Choroid plexus epithelial cell (primary cell): ENCODE data around the gene FAM171A1.

ENCODE experiments used
- DNase-seq: peaks from one replicate; pipeline ENCODE4 v3.0.0-alpha.2; 2010; ENCODE audit warnings: low read depth
- H3K4me3 ChIP-seq: 2 replicates; pipeline ENCODE4 v1.5.1; 2011; ENCODE audit warnings: low read depth, mild to moderate bottlenecking, control low read depth, low read length, moderate library complexity
- TF ChIP-seq, protein P1 (sequence below): conservative IDR thresholded peaks from 2 replicates; pipeline ENCODE4 v1.5.1; 2011; ENCODE audit warnings: low read depth, mild to moderate bottlenecking, control low read depth, inconsistent platforms, low read length, moderate library complexity

FAM171A1 gene

DNA sequence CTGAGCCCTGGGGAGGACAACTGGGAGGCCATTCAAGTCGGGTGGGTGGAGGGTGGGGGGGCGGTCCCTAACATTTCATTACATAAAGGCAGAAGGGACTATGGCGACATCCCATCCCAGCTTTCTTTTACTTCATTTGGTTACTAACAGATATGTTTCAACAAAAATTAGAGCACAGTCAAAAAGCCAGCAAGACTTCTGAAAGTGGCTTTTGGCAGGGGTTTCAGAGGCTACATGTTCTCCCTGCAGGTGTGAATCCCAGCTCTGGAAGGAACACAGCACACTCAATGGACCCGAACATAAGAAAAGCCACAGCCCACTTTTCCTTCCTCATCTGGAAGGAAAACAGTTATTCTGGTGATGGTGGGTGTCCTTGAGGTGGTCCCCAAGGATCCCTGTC is 7.1 kb downstream of the FAM171A1 start:
- DNase-seq = no peak
- TF ChIP-seq, protein P1, sequence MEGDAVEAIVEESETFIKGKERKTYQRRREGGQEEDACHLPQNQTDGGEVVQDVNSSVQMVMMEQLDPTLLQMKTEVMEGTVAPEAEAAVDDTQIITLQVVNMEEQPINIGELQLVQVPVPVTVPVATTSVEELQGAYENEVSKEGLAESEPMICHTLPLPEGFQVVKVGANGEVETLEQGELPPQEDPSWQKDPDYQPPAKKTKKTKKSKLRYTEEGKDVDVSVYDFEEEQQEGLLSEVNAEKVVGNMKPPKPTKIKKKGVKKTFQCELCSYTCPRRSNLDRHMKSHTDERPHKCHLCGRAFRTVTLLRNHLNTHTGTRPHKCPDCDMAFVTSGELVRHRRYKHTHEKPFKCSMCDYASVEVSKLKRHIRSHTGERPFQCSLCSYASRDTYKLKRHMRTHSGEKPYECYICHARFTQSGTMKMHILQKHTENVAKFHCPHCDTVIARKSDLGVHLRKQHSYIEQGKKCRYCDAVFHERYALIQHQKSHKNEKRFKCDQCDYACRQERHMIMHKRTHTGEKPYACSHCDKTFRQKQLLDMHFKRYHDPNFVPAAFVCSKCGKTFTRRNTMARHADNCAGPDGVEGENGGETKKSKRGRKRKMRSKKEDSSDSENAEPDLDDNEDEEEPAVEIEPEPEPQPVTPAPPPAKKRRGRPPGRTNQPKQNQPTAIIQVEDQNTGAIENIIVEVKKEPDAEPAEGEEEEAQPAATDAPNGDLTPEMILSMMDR = no peak
- no peak overlapping the region for H3K4me3 ChIP-seq

DNA sequence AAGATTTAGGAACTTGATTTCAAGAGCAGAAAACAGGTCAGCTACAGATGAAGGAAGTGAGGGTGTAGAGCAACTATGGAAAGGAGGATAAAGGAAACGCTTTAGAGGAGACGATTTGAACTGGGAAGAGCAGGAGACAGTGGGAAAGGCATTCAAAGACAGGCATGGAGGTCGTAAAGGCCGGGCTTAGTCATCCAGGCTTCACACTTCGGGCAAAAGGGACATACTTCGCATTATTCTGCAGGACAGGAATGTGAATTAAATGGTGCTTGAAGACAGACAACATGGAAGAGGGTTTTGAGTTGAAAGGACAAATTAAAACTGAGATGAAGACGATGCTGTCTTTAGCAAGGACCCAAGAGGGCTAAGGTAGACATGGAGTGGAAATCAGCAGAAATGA is 8.1 kb downstream of the FAM171A1 start:
- H3K4me3 ChIP-seq = no peak overlapping the region
- TF ChIP-seq, protein P1 = no peak
- peak; percentile 48 for DNase-seq

DNA sequence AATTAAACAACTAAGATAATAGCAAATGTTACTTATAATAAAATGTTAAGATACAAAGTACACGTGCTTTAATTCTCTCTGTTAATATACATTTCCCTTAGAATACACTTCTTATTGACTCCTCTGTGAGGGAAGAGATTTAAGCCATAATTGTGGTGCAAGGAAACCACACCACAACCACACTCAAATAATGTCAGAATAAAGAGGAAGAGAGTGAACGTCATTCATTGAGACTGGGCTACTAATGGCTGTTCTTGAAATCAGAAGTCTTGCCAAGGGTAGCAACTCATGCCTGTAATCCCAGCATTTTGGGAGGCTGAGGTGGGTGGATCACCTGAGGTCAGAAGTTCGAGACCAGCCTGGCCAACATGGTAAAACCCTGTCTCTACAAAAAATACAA is 10.0 kb downstream of the FAM171A1 start:
- H3K4me3 ChIP-seq = no peak overlapping the region
- no peak for DNase-seq
- TF ChIP-seq, protein P1 = no peak

DNA sequence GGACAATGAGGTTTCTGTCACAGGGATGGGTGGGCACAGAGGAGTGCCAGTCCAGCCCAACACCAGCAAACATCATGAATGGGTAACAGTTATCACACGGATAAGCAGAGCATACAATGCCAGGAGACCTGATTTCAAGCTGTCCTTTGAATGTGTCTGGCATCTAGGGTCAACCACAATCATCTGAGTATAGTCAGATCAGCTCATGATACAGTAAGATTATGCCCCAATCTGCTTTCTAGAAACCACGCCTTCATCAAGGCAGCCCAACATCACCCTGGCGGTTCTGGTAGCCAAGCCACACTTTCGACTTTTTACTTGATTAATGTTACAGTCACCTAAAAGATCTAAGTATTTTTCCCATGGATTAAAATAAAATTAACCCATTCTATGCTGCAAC is 10.5 kb downstream of the FAM171A1 start:
- no peak overlapping the region for H3K4me3 ChIP-seq
- TF ChIP-seq, protein P1 = no peak
- DNase-seq = no peak

DNA sequence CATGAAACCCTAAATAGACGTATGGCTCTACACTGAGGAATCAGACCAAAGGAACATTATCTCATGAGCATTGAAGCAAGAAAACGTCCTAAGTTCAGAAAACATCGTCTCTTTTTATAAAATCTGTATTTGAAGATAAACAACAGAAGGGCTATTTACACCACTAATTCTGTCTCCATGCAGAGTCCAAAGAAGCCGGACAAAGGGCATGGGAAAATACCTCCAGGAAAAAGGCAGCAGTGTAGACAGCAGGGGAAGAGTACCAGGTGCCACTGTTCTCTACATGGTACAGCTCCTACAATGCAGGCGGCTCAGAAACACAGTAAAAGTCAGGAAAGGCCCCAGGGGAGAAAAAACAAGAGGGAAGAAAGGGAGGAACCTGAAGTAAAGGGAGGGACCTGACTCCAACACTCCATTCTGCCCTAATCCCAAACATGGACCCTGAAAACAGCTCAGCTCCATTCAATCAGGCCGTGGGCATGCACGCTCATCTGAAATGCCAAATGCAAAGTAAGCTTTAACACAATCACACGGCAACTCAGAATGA is 17.5 kb downstream of the FAM171A1 start:
- H3K4me3 ChIP-seq = no peak overlapping the region
- no peak for DNase-seq
- TF ChIP-seq, protein P1 = no peak

DNA sequence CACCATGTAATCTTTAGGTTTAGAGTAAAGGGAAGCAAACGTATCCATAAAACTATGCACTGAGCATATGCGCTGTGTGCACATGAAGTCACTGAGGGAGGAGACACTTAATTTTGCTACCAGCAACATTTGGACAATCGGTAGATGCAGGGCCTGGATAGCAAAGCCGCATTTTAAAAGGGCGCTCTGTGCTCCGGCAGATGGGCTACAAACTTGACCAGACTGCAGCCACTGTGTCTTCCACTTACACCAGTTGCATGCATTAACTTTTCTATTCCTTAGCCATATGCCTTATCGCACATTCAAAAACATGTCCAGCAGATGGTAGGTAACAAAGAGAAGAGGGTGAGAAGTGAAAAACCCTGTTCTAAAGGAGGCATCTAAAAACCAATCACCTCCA is 18.3 kb downstream of the FAM171A1 start:
- DNase-seq = no peak
- H3K4me3 ChIP-seq = no peak overlapping the region
- TF ChIP-seq, protein P1 = no peak

DNA sequence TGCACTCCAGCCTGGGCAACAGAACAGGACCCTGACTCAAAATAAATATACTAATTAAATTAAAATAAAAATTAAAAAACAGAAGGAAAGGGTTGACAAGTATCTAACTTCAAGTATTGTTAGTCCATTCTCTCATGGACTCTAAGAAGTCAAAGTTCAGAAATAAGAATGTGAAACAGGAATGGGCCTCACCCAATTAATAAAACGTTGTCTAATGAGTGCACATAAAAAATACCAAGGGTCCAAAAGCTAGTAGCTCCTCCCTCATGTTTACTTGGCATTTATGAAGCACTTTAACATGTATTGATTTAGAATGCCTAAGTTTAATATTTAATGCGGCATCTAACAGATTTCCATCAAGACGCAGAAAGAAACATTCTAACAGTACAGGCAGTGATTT is 18.9 kb downstream of the FAM171A1 start:
- TF ChIP-seq, protein P1 = no peak
- no peak overlapping the region for H3K4me3 ChIP-seq
- no peak for DNase-seq
